GM18951 (cell line): ENCODE measurements around the gene UNC45B.
"Not testable (repeated sequence)": the region's sequence is repeated elsewhere in the genome, so short reads cannot be mapped to it uniquely, and the experiment has no call there.

Source experiments
- POLR2A ChIP-seq: IDR thresholded peaks from 4 replicates; pipeline ENCODE4 v1.6.1; 2011; ENCODE audit warnings: mild to moderate bottlenecking; ENCODE audit not compliant: insufficient read length, insufficient read depth; ENCODE audit errors: extremely low read depth
- in situ Hi-C: fragments of 300-500 bp; cut with MboI; formaldehyde crosslinking; loops from one replicate; pipeline ENCODE4 v1.12.0; 2022; ENCODE audit warnings: low sequenced_read_pairs, mixed read lengths, inconsistent platforms; ENCODE audit not compliant: unreplicated experiment

Gene UNC45B

DNA sequence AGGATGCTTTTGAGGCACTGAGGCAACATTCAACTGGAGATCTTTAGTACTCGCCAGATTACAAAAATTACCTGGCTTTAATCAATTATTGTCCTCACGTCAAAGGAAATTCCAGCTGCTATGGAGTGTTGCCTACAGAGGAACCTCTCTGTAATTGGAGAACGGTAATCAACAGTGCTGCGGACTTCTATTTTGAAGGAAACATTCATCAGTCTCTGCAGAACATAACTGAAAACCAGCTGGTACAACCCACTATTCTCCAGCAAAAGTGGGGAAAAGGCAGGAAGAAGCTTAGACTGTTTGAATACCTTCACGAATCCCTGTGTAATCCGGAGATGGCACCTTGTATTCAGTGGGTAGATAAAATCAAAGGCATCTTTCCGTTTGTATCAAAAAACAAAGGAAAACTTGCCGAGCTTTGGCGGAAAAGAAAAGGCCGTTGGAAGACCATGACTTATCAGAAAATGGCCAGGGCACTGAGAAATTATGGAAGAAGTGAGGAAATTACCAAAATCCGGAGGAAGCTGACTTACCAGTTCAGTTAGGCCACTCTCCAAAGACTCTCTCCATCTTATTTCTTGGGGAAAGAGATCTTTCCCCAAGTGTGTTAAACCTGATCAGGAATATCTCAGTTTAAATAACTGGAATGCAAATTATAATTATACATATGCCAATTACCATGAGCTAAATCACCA, 43.5 kb downstream of the UNC45B start:
- in situ Hi-C loops: no loop called here

GRCh38 chr17:35192708-35193107, 45.1 kb downstream of the UNC45B start:
- no peak for TF ChIP-seq POLR2A
- in situ Hi-C loops: no loop called here

More for the DNA sequence above, 43.5 kb downstream of the UNC45B start:
- TF ChIP-seq POLR2A: no peak

DNA sequence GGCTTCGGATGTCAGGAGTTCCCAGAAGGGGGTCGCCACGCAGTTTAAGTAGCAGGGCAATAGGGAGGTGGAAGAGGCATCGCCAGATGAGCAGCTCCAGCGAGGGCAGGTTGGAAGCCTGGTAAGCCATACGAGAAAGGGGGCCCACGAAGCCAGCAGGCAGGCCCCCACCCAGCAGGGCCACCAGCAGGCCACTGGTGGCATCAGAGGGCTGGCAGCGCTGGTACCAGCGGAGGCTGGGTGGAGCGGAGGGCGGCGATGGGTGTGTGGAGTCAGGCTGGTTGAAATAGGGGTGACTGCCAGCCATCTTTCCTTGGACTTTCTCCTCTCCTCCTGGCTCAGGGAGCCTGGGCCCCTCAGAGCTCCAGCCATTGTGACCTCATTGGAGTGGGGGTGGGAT, 46.4 kb downstream of the UNC45B start, which contains the start of gene SLC35G3:
Gene SLC35G3, minus strand, starts transcription at position 393 of the 400 bp plus-strand sequence. Its CDS starts 86 bp downstream, at position 307.
- in situ Hi-C loops: not testable (repeated sequence)

- in situ Hi-C loops: not testable (repeated sequence)
Measured at GRCh38 chr17:35195062-35195461, 47.4 kb downstream of the UNC45B start.

DNA sequence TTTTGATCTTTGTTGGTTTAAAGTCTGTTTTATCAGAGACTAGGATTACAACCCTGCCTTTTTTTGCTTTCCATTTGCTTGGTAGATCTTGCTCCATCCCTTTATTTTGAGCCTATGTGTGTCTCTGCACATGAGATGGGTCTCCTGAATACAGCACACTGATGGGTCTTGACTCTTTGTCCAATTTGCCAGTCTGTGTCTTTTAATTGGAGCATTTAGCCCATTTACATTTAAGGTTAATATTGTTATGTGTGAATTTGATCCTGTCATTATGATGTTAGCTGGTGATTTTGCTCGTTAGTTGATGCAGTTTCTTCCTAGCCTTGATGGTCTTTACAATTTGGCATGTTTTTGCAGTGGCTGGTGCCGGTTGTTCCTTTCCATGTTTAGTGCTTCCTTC, 55.0 kb downstream of the UNC45B start:
- in situ Hi-C loops: not testable (repeated sequence)

DNA sequence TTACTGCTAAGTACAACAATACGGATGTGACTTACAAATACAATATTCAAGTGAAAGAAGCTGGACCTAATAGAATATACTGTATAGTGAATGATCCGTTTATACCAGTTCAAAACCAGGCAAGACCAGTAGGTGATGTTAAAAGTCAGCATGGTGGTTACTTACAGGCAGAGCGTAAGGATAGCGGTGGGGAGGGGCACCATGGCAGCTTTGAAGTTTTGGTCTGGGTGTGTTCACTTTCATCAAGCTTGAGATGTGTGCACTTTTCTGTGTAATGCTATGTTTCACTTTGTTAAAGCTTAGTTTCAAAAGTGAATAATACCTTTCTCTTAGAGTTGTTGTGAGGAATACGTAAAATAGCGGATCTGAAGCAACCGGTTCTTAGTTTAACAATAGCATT, 63.1 kb downstream of the UNC45B start:
- TF ChIP-seq POLR2A: no peak
- in situ Hi-C loops: no loop called here

- no peak for TF ChIP-seq POLR2A
- in situ Hi-C loops: no loop called here
Measured at GRCh38 chr17:35212668-35213067, 65.1 kb downstream of the UNC45B start.

DNA sequence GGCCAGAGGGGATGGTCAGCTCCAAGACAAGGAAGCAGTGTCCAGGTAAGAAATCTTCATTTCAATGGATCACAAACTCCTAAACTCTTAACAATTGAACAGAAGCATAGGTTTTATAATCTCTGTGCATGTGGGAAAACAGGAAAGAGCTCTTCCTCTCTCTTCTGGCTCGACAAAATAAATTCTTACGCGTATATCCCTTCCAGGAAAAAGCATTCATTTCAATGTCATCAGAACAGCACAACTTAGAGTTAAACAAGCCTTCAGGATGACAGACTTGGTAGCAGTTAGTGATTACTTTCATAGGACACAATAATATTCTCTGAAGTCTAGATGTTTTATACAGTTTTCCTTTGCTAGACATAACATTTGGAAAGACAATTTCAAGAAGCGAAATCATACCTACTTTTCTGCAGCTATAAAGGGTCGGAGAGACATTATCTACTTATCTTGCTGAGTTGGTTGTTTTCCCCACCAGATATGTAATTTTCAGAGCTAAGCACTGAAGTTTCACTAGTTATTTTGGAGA, 65.9 kb downstream of the UNC45B start:
- no peak for TF ChIP-seq POLR2A
- in situ Hi-C loops: no loop called here

- no peak for TF ChIP-seq POLR2A
- in situ Hi-C loops: no loop called here
Measured at GRCh38 chr17:35214192-35214591, 66.6 kb downstream of the UNC45B start.

DNA sequence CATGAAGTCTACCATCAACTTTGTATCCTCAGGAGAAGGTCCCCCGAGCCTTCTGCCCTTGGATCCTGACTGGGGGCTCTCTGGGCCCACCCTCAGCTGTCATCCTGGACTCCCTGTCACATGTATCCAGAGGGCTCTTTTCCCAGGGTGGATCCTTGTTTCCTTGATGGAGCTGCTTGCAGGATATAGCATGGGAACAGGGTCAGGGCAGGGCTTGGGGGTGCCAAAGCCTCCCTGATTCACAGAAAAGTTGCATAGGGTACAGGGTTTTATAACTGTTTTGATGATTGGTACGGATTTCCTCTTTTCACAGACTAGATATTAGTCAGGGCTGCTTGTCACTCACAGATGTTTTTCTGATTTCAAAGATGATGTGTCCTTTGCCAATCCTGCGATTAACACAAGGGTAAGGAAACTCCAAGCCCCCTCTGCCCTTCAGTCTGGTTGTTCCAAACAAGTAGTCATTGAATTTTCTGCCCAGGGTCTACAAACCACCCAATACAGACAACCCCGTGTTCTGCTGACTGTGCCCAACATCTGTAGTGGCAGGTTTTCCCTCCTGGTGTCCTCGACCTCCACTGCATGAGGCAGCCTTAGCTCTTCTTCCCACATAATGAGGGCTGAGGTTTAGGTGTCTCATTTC, 67.1 kb downstream of the UNC45B start:
- TF ChIP-seq POLR2A: no peak
- in situ Hi-C loops: no loop called here

DNA sequence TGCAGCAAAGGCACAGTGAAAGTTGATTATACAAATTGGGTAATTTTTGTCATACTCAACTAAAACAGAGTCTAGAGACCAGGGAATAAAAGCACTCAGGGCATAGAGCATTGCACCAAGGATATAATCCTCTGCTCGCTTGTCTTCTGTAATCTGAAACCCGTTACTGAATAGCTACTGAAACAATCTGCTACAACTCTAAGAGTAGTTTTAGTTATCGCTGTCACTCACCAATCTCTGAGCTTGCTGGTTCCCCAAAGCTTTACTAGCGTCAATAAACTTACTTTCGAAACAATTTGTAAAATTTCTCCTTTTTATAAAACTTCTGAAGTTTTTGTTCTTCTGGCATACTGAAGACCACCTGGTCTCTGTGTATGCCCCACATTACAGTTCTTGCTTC, 69.5 kb downstream of the UNC45B start:
- in situ Hi-C loops: no loop called here
- TF ChIP-seq POLR2A: no peak

DNA sequence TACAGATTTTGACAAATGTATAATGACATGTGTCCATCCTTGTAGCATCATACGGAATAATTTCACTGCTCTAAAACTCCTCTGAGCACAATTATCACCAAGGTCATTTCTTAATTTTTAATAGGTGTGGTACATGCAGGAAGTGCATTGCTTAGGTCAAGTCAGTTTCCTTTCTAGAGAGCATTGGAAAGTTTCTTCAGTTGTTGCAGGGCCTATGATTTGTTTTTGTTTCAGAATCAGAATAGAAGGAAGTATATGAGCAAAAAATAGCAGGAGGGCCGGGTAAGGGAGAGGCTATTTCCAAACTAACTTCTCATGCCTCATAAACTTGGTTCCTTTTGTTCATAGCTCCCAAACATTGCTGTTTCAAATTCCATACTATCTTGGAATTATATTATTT, 71.3 kb downstream of the UNC45B start:
- no peak for TF ChIP-seq POLR2A
- in situ Hi-C loops: no loop called here

DNA sequence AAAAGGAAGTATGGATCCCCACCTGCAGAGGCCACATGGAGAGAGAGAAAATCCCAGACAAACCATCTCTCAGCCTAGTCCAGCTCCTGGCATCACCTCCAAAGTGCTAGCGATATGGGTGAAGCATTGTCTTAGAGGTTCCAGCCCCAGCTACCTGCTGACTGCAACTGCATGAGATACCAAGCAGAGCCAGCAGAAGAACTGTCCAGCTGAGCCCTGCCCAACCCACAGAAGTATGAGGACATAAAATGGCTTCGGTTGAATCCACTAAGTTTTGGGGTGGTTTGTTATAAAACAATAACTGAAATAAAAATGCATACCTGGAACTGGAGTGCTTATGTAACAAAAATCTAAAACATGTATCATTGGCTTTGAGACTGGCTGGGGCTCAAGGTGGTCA, 74.8 kb downstream of the UNC45B start:
- TF ChIP-seq POLR2A: no peak
- in situ Hi-C loops: no loop called here

GRCh38 chr17:35224436-35224835, 76.8 kb downstream of the UNC45B start:
- no peak for TF ChIP-seq POLR2A
- in situ Hi-C loops: no loop called here
